GDM1 (cell line): ENCODE results near the gene SCAMP2.

Source experiments
- DNase-seq: peaks from one replicate; lab custom pipeline; 2025; lab: John Stamatoyannopoulos, UW

Gene SCAMP2

GRCh38 chr15:74794248-74794969, 78.8 kb downstream of the SCAMP2 start:
- DNase-seq: no peak
